DMS114 treated with DMSO at 0.1 percent for 48 hours (cell line): ENCODE results near the gene CTSD.

Experiments
- DNase-seq: peaks from one replicate; lab custom pipeline; 2025; ENCODE audit not compliant: unreplicated experiment; lab: John Stamatoyannopoulos, UW

The CTSD gene

GRCh38 chr11:1782831-1783724, 19.4 kb upstream of the CTSD start:
- DNase-seq: no peak

GRCh38 chr11:1782031-1782590, 18.4 kb upstream of the CTSD start:
- no peak for DNase-seq

DNA sequence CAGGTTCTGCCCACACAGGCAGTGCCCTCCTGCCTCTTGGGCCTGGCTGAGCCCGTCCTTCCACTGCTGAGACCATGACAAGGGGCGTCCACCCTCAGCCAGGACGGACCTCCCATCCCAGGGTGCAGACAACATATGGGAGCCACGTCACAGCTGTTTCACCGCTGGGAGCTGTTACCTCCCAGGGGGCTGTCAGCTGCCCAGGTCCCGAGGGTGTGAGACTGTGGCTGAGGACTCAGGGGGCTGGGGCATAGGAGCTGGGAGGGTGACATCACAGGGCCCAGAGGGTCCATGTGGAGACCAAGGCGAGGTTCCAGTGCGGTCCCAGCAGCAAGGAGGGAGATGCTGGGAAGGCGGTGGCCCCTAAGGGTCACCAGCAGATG, 17.9 kb upstream of the CTSD start:
- DNase-seq: no peak

DNA sequence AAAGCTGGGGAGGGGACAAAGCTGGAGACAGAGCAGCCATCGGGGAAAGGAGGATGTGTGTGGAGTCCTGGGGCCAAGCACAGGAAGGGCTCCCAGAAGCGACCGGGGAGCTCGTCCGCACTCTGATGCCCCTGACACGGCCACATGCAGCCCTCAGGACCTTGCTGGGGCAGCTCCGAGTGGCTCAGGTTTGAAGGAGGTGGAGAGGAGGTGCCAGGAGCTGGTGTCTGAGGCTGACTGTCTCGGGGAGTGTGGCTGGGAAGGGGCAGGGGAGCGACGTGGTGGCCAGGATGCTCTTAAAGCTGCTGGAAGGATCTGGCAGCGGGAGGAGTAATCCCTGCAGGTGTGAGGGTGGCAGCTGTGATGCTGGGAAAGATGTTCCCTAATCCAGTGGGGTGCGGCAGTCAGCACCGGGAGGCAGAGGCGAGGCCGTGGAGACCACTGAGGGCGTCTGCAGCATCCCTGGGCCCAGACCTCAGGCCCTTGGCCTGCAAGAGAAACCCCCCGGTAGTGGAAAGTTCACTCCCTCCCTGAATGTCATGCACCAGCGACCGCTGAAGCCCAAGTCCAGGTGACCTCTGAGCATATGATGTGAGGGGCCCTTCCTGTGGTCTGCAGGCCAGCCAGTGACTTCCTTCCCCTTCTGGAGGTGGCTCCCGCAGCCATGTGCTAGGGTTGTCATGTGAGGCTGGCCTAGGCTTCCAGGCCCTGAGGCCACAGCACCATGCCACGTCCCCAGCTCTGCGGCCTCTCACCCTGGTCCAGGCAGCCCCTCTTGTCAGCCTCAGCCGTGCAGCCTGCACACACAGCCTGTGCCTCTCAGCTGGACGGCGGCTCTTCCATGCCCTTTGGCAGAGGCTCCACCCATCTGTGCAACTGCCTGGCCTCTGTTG, 17.2 kb upstream of the CTSD start:
- DNase-seq: no peak

DNA sequence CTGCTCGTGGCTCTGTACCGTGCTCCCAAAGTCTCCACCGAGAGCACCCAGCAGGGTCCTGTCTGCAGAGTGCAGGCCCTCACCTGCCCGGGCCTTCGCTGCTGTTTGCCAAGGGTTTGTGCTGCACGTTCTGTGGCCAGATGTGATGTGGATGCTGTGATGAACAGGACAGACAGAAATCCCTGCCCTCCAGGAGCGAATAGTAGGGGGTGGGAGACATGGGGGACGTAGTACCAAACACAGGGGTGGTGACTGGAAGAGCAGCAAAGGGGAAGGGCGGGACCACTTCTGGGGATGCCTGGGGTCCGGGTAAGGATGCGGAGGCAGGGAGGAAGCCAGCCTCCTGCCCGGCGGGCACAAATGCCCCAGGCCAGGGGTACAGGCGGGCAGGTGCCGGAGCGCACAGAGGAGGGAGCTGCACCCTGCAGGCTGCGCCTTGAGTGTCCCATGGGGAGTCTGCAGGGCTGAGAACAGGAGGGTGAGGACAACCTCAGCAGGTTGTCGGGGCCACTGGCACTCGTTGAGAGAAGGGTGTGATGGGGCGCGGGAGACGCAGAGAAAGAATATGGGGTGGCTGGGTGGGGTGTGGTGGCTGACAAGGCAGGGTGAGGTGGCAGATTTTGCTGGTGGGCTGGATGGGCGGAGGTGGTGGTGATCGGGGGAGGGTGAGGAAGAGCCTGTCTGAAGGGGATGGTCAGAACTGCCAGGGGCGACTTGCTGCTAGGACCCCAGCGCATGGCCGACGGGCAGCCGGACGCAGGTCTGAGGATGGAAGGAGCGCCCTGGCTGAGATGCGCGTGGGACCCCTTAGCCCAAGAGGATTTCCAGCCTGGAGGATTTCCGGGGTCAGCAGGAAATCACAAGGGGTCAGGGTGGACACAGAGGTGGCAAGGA, 16.3 kb upstream of the CTSD start:
- DNase-seq: no peak

DNA sequence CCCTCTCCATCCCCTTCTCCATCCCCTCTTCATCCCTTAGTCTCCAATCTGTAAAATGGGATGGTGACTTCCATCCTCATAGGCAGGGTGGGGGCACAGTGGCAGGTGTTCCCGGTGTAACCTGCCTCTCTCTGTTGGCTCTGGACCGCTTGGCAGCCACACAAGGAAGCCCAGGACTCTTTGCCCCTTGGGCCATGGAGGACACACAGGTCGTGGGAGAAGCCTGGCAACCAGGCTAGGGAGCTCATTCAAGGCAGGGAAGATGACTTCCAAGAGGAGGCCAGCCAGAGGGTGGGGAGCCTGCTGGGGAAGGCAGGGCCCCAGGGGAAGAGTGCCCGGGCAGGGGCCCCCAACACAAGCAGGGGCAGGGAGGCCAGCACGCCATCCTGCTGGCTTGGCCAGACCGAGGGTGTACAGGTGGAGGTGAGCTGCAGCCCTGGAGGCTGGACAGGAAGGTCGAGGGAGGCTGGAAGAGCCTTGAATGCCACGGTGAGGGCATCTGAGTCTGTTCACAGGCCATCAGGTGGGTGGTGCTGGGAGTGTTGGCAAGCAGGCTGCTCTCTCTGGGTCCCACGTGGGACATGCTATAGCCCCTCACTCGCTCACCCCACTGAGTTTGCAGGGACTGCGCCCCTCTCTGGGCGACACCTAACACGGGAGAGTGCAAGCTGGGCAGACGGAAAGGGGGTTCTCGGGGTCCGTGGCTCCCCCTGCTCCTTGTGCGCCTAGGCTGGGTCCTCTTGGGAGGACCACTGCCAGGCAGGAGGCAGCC, 15.5 kb upstream of the CTSD start:
- no peak for DNase-seq

DNA sequence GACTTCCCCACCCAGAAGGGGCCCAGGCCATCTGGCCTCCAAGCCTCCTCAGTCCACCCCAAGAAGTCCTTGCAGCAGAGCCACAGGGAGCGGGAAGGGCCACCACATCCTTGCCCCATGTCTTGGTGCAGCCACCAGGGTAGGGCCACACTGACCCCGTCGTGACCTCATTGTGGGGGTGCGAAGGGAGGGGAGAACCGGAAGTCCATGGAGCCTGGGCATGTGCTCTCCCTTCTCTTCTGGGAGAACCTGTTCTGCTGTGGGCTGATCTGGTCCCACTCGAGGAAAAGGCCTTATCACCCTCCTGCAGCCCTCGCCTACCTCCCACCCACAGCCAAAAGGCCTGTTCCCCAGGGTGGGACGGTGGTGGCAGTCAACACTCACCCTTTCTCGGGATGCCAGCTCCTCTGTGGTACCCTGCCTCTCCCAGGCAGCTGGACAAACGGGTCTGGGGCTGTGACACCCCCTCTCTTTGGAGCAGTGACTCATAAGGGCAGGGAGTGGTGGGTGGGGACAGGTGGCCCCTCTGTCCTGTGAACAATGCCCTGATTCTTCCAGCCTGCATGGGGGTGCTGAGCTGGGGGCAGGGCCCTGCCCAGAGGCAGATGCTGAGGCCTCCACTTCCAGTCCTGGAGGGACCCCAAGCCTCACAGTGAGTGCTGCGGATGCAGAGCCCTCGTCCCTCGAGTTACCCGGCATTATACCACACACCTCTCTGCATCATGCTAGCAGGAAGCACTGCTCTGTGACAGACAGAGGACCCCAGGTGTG, 14.6 kb upstream of the CTSD start:
- DNase-seq: no peak

DNA sequence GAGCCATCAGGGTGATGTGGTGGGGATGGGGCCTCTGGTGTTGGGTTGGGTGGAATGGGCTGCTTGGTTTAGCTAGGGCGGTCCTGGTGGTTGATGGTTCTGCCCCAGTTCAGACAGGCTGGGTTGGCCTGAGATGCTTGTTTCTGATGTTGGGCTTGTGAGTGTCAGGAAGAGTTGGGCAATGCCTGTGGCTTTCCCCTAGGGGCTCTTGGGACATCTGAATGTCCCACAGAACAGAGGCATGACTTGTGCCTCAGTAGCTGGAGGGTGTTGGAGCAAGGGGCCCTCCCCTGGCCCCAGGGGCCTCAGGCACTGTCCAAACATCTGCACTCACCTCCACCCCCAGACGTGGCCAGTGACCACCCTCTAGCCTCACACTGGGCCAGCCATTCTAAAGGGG, 14.0 kb upstream of the CTSD start:
- no peak for DNase-seq

DNA sequence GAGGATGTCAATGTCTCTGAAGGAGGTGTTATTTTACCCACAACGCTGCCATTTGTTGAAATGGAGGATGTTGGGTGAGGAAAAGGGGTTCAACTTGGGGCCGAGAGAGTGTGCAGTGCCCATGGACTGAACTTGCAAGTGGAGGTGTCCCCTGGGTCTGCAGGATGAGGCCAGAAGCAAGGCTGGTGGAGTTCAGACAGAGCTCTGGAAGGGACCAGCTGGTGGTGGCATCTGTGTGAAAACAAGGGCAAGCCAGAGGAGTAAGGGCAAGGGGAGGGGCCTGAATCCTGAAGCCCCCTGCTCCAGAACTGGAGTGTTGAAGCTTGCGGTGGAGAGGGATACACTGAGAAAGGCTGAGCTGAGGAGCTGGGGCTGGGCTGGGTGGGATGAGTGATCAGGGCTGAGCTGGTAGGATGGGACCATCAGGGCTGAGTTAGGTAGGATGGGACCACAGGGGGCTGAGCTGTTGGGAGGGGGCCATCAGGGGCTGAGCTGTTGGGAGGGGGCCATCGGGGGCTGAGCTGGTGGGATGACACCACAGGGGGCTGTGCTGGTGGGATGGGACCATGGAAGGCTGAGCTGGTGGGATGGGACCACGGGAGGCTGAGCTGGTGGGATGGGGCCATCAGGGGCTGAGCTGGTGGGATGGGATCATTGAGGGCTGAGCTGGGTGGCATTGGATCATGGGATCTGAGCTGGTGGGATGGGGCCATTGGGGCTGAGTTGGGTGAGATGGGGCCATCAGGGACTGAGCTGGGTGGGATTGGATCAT, 13.4 kb upstream of the CTSD start:
- no peak for DNase-seq

- no peak for DNase-seq
These were observed 12.7 kb upstream of the CTSD start for GRCh38 chr11:1776331-1776851.

- no peak for DNase-seq
These were observed 11.2 kb upstream of the CTSD start for GRCh38 chr11:1774886-1775285.

DNA sequence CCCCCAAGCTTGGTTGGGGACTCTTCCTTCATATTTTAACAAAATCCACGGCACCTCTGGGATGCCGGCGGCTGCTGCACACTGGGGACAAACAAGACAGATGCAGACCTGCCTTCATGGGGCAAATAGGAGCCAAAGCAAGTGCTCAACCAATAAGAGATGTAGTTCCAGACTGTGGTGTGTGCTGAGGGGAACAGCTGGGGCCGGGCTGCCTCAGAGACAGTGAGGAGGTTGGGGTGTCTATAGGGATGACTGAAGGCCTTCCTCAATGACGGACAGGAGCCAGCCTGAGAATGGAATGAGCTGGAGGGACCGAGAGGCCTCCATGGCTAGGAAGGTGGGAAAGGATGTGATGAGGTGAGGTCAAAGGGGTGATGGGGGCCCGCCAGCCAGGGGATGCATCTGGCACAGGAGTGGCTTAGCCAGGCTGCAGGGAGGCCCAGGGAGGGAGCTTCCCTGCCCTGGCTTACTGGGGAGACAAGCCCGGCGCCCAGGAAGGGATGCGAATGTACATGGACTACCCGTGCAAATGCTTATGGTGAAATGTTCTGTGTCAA, 10.3 kb upstream of the CTSD start:
- no peak for DNase-seq

DNA sequence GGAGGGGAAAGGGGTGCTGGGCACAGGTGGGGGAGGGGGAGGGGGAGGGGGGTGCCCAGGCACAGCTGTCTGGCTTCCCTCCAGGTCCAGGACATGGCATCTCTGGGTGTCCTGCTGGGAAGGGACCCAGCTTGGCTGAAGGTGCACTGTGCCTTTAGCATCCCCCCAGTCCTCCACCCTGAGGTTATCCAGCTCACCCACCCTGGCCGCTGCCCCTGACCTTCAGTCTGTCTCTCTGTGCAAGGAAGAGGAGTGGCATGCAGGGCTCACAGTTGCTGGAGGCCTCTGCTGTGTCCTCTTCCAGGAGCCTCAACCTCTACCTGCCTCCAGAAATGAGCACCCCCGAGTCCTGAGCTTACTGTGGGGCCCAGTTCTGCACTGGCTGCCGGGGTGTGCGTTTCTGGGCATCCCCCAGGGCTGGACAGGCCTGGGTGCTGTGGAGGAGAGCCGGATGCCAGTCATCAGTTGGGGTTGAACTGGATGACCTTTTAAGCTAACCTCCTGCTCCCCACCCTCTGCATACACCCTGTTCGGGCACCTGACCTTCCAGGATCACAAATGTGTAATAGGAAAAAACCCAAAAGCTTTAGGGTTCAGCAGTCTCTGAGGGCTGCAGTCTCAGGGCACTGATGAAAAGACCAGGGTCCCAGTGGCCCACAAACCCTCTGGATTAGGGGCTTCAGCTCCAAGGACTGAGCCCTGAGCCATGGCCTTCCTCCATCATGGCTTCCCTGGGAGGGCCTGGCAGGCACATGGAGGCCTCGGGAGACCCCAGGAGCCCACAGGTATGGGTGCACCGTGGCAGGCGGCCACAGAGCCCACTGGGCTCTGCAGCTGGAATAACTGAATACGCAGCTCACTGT, 9.6 kb upstream of the CTSD start:
- no peak for DNase-seq

- no peak for DNase-seq
These were observed 8.8 kb upstream of the CTSD start for GRCh38 chr11:1772270-1773130.

DNA sequence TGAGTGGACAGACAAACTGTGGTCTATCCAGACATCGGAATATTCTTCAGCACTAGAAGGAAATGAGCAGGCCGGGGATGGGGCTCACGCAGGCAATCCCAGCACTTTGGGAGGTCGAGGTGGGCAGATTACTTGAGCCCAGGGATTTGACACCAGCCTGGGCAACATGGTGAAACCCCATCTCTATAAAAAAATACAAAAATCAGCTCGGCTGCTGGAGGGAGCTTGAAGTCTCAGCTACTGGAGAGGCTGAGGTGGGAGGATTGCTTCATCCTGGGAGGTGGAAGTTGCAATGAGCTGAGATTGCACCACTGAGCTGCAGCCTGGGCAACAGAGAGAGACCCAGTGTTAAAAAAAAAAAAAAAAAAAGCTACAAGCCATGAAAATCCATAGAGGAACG, 8.0 kb upstream of the CTSD start:
- DNase-seq: no peak

DNA sequence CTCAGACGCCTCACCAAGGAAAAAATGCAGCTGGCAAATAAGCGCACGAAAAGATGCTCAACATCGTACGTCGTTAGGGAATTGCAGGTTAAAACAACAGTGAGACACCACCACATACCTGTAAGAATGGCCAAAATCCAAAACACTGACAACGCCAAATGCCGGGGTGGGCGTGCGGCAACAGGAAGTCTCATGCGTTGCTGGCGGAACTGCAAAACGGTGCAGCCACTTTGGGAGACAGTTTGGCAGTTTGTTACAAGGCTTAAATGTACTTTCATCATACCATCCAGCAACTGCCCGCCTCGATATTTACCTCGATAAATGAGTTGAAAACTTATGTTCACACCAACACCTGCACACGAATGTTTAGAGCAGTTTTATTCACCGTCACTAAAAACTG, 7.5 kb upstream of the CTSD start:
- no peak for DNase-seq
